Measurements from ENCODE around the gene MTMR4.
"Not testable (repeated sequence)": the region's sequence is repeated elsewhere in the genome, so short reads cannot be mapped to it uniquely, and the experiment has no call there.

Gene MTMR4

DNA sequence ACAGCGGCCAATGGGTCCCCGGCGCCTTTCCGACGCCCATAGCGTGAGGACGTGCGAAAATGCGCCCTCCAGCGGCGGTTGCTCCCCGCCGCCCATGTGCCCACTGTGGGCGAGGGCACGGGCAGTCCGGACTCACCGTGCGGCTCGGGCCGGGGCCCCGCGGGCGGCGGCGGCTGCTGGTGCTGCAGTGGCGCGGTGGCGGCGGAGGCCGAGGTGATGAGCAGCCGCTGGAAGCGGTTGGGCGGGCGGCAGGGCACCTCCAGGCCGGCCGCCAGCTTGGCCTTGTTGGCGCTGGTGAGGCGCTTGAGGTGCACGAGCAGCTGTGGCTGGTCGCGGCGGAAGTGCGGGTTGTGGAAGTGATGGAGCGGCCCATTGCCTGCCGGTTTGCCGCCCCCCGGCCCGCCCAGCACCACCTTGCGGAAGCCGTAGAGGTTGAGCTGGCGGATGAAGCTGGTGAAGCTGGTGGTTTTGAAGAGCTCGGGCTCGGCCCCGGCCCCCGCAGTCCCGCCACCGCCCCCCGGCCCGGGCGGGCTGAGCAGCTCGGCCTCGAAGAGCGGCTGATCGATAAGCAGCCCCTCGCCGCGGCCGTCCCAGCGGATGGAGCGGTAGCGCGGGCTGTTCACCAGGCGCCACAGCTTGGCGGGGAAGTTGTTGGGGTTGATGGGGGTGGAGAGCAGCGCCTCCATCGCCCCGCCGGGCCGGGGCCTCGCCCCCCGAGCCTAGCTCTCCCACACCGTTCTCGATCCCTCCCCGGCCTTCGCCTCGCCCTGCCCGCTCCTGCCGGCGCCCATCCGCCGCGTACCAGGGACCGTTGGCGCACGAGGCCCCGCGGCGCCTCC is 26.6 kb downstream of the MTMR4 start, which contains the start of gene HSF5:
Gene HSF5 (minus strand): TSS at position 820 of the 839 bp plus-strand sequence. CDS start 134 bp downstream, at position 686.
- Mint-ChIP-seq H3K9me3 (no peaks in the 10 kb centered on the region), H3K27ac (no peak within 1 kb of the TSS), H3K4me1 (peaks cover 14% of the 10 kb centered on the region), H3K27me3 (no peaks in the 10 kb centered on the region), H3K4me3 (peak within 1 kb of the TSS; percentile 70 to 73)
- DNase-seq, result peak; percentile 79 to 84
- peak; percentile 90 for ATAC-seq

DNA sequence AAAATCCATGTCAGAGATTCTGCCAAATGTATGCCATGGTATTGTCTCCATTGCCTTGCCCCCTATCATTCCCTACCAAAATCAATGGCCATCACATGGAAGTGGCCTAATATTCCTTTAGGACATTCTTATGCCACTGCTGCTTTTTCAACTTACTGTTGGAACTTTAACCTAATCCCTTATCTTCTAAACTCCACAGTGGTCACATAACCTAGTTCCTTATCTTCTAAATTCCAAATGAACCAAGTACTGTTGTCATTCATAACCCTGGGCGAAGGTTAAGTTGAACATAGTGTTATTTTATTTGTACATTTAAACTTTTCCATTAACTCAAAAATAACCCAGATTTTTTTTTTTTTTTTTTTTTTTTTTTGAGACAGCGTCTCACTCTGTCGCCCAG is 29.8 kb downstream of the MTMR4 start:
- ATAC-seq (no peak), DNase-seq (no peak)
- Mint-ChIP-seq H3K4me3 (no peak overlapping the region), H3K9me3 (no peaks in the 10 kb centered on the region), H3K4me1 (peaks cover 7% of the 10 kb centered on the region), H3K27me3 (no peaks in the 10 kb centered on the region), H3K27ac (no peak overlapping the region)

DNA sequence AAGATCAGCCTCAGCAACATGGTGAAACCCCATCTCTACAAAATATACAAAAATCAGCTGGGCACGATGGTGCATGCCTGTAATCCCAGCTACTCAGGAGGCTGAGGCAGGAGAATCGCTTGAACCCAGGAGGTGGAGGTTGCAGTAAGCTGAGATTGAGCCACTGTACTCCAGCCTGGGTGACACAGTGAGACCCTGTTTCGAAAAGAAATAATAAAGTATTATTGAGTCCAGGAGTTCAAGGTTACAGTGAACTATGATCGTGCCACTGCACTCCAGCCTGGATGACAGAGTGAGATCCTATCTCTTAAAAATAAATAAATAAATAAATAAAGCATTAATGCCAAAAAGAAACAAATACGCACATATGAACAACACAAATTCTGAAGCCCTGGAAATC is 32.6 kb downstream of the MTMR4 start:
- H3K27ac Mint-ChIP-seq, H3K9me3 Mint-ChIP-seq, ATAC-seq, H3K4me1 Mint-ChIP-seq, H3K4me3 Mint-ChIP-seq, DNase-seq, H3K27me3 Mint-ChIP-seq: not testable (repeated sequence)

DNA sequence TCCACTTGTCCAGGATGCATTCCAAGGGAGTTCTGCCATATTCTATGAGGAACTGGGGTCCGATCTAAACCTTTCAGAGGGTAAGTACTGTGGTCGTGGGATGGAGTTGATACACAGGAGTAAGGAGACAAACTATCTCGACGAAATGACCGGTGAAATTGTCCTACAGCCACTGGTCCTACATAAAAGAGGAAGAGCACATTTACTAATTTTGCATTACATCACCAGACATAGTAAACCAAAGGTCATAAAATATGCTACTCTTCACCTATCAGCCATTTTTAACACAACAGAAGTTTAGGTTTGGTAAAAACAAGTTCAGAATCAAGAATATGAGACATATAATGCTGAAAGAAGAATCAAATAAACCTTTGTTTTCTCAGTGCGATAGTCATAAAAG is 34.3 kb downstream of the MTMR4 start:
- no peak overlapping the region for H3K4me3 Mint-ChIP-seq
- no peak overlapping the region for H3K27ac Mint-ChIP-seq
- H3K4me1 Mint-ChIP-seq, result no peaks in the 10 kb centered on the region
- no peaks in the 10 kb centered on the region for H3K9me3 Mint-ChIP-seq
- H3K27me3 Mint-ChIP-seq, result no peaks in the 10 kb centered on the region
- DNase-seq, result no peak
- no peak for ATAC-seq

DNA sequence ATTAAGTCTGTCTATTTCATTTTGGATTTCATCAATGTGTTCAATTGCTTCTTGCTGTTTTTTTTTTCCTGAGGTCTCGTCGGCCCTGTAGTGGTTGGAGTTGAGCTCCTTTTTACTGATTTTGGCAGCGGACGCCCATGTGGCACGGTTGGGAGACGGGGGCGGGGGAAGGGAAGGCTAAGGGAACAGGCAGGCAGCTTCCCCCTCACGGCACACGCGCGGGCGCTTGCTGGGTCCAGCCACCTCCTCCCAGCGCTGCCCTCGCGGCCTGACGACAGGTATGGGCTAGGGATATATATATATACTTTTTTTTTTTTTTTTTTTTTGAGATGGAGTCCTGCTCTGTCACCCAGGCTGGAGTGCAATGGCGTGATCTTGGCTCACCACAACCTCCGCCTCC is 37.6 kb downstream of the MTMR4 start:
- H3K9me3 Mint-ChIP-seq, result no peaks in the 10 kb centered on the region
- no peak for ATAC-seq
- no peak overlapping the region for H3K4me3 Mint-ChIP-seq
- H3K27me3 Mint-ChIP-seq, result no peaks in the 10 kb centered on the region
- no peak for DNase-seq
- peaks cover 8% of the 10 kb centered on the region for H3K4me1 Mint-ChIP-seq
- no peak overlapping the region for H3K27ac Mint-ChIP-seq

DNA sequence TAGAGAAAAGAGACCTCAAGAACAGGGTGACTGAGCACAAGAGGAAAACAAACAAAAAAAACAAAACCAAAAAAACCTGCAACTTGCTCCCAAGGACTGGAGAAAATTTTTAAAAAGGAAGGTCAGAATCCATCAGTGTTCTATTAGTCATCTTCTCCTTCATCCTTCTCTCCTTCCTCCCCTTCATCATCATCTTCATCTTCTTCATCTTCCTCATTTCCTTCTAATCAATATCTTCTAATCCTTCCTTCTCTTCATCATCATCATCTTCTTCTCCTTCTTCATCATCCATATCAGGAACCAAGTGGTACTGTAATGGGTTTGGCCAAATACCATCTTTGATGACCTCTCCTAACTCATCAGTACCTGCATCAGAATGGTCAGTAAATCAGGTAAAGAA is 38.5 kb downstream of the MTMR4 start:
- no peak overlapping the region for H3K4me3 Mint-ChIP-seq
- ATAC-seq (no peak), DNase-seq (no peak)
- H3K27ac Mint-ChIP-seq, result no peak overlapping the region
- no peaks in the 10 kb centered on the region for H3K27me3 Mint-ChIP-seq
- no peaks in the 10 kb centered on the region for H3K9me3 Mint-ChIP-seq
- H3K4me1 Mint-ChIP-seq, result peaks cover 8% of the 10 kb centered on the region

DNA sequence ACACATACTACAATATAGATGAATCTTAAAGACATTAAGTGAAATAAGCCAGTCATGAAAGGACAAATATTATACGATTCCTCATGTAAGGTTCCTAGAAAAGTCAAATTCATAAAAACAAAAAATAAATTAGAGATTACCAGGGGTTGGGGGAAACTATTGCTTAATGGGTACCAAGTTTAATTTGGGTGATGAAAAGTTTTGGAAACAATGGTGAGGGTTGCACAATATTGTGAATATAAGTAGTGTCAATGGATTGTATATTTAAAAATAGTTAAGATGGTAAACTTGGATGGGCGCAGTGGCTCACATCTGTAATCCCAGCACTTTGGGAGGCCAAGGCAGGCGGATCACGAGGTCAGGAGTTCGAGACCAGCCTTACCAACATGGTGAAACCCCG is 44.1 kb downstream of the MTMR4 start:
- peaks cover 8% of the 10 kb centered on the region for H3K4me1 Mint-ChIP-seq
- no peaks in the 10 kb centered on the region for H3K9me3 Mint-ChIP-seq
- no peak for DNase-seq
- H3K4me3 Mint-ChIP-seq, result no peak overlapping the region
- no peaks in the 10 kb centered on the region for H3K27me3 Mint-ChIP-seq
- no peak overlapping the region for H3K27ac Mint-ChIP-seq
- no peak for ATAC-seq

DNA sequence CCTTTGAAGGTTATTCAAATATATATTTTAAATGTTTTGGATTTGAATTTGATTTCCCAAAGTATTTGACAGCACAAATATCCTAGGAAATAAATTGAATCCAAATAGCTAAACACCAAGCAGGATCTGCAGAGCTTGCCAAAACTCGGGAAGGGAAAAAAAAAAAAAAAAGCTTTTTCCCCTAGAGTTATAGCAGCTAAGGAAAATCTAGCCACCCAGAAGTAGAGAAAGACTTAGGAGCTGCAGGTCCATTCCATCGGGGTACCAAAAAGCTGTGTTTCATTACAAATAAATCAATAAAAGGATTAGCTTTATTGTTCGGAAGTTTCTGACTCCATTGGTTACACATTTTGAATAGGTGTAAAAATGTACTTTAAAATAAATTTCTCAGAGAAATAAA is 45.5 kb downstream of the MTMR4 start:
- no peaks in the 10 kb centered on the region for H3K27me3 Mint-ChIP-seq

DNA sequence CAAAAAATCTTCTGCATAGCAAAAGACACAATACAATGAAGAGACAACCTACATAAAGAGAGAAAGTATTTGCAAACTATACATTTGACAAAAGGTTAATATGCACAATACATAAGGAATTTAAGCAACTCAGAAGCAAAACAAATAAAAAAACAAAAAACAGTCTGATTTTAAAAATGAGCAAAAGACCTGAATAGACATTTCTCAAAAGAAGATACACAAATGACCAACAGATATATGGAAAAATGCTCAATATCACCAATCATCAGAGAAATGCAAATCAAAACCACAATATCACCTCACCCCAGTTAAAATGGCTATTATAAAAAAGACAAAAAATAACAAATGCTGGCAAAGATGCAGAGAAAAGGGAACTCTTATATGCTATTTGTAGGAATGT is 58.9 kb downstream of the MTMR4 start:
- H3K27me3 Mint-ChIP-seq, result no peaks in the 10 kb centered on the region
- DNase-seq, result no peak
- no peak overlapping the region for H3K4me3 Mint-ChIP-seq
- no peak overlapping the region for H3K27ac Mint-ChIP-seq
- no peaks in the 10 kb centered on the region for H3K4me1 Mint-ChIP-seq
- no peak for ATAC-seq
- no peaks in the 10 kb centered on the region for H3K9me3 Mint-ChIP-seq

More for the DNA sequence above, 45.5 kb downstream of the MTMR4 start:
- DNase-seq (no peak), ATAC-seq (no peak)
- H3K4me1 Mint-ChIP-seq, result peaks cover 7% of the 10 kb centered on the region
- no peak overlapping the region for H3K27ac Mint-ChIP-seq
- no peaks in the 10 kb centered on the region for H3K9me3 Mint-ChIP-seq
- no peak overlapping the region for H3K4me3 Mint-ChIP-seq

DNA sequence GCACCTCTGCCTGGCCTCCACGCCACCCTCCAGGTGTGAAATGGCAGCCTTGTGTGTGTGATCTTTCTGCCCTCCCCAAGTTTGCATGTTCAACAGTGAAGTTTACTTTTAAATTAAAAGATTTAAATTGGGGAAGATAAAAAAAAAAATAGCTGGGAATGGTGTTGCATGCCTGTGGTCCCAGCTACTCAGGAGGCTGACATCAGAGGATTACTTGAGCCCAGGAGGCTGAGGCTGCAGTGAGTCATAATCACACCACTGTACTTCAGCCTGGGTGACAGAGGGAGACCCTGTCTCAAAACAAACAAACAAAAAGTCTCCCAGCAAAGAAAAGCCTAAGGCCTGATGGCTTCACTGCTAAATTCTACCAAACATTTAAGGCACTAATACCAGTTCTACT is 61.7 kb downstream of the MTMR4 start:
- no peak for ATAC-seq
- Mint-ChIP-seq H3K4me1 (no peaks in the 10 kb centered on the region), H3K27me3 (no peaks in the 10 kb centered on the region), H3K9me3 (no peaks in the 10 kb centered on the region), H3K27ac (no peak overlapping the region), H3K4me3 (no peak overlapping the region)
- DNase-seq, result no peak

DNA sequence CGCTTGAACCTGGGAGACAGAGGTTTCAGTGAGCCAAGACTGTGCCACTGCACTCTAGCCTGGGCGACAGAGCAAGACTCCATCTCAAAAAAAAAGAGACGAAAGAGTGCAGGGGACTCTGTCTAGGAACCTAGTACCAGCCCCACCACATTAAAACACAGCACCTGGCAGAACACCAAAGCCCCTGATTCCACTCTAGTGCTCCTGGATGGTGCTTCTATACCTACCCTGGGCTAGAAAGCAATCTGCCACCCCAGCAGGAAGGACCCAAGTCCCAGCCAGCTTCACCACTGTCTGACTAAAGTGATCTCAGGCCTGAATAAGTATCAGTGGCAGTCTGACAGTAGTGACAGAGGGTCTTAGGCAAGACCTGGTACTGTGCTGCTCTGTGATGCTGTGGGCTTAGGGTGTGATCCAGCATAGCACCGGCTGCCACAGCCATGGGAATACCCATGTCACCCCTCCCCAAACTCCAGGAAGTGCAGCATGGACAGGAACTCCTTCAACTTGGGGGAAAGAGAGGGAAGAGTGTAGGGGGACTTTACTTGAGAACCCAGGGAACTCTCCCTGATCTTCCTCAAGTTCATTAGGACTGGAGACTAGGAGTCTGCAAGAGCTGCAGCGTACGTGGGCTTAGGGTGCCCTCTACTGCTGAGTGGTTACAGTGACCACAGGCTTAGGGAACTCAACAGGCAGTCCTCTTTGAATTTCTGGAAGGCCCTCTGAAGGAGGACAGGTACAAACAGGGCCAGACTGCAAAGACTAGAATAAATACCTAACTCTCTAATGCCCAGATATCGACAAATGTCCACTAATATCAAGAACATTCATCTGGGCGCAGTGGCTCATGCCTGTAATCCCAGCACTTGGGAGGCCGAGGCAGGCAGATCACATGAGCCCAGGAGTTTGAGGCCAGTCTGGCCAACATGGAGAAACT is 67.1 kb downstream of the MTMR4 start:
- peak; percentile 62 to 72 for DNase-seq
- no peak overlapping the region for H3K4me3 Mint-ChIP-seq
- no peak overlapping the region for H3K27ac Mint-ChIP-seq
- H3K27me3 Mint-ChIP-seq, result no peaks in the 10 kb centered on the region
- H3K9me3 Mint-ChIP-seq, result no peaks in the 10 kb centered on the region
- H3K4me1 Mint-ChIP-seq, result peaks cover 15% of the 10 kb centered on the region
- ATAC-seq, result peak; percentile 98

DNA sequence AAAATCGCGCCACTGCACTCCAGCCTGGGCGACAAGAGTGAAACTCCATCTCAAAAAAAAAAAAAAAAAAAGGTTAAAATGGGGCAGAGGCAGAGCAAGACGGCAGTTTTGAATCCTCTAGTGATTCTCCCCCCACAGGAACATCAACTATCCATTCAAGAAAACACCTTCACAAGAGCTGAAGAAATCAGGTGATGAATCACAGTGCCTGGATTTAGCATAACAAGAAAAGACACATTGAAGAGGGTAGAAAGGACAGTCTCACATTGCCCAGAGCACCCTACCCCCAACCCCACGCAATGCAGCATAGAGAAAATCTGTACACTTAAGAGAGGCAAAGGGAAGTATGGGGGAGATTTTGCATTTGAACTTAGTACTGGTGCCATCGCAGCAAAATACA is 68.4 kb downstream of the MTMR4 start:
- H3K9me3 Mint-ChIP-seq, result no peaks in the 10 kb centered on the region
- DNase-seq, result no peak
- no peak overlapping the region for H3K4me3 Mint-ChIP-seq
- peaks cover 15% of the 10 kb centered on the region for H3K4me1 Mint-ChIP-seq
- no peaks in the 10 kb centered on the region for H3K27me3 Mint-ChIP-seq
- no peak for ATAC-seq
- no peak overlapping the region for H3K27ac Mint-ChIP-seq

Measured in stimulated activated naive CD8-positive, alpha-beta T cell treated with anti-CD3 and anti-CD28 coated beads, Interleukin-15, amount 100 ng/mL, for 72 hours (primary cell).